MV-4-11 (cell line): ENCODE measurements around the gene CCT2.

Experiments
- DNase-seq: peaks from one replicate; lab custom pipeline; 2025; lab: John Stamatoyannopoulos, UW

The CCT2 gene

DNA sequence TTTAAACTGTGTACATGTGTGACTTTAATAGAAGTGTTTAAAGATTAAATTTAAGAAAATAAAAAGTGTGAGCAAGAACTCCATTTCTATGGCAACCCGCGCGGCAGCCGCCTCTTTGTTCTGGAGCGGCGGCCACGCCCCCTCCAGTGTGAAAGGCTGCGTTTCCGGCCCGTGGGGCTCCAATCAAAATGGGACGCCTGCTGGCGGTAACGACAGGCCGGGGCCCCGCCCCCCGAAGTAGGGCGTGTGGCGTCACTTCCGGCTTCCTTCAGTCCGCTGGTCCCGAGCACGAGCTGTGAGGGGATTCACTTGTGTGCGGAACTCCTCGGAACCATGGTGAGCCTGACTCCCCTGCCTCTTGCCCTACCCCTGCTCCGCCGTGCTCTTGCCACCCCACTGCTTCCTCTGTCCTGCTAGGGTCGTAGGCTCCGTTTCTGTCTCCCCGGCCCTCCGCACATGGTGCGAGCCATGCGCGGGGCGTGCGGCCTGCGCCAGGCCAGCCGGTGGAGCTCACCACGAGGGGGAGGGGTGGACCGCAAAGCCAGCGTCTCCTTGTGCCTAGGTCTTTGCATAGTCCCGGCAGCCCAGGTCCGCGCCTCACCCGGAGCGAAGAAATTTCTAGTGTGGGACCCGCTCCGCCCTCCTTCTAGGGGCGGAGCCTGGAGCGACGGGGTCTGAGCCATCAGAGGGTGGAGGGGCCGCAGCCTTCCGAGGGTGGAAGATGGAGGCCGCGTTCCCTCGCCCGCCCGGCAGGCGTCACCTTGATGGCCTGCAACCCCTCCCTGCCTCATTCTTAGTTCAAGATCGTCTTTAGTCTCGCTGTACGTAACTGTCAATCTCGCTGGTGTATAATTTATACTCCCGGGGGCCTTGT, at the start of gene CCT2:
Gene CCT2, plus strand, starts transcription at position 271 of the 874 bp plus-strand sequence. Its CDS starts 63 bp downstream, at position 334.
- peak; percentile 96 for DNase-seq

DNA sequence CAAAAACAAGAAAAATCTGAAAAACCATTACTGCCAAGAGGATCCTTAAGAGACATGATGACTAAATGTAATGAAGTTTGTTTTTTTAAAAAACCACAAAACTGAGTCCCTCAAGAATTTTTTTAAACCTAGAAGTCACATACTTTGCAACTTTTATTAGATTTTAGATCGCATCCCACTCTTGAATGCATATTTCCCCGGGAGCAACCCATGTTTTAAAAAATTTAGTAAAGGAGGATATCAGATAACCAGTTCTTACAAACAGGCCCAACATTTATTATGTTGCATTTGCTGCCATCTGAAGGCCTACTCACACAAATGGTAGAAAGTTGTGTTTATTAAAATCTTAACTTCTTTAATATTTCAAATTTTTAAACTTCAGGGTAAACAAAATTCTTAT, 44.3 kb upstream of the CCT2 start:
- no peak for DNase-seq

DNA sequence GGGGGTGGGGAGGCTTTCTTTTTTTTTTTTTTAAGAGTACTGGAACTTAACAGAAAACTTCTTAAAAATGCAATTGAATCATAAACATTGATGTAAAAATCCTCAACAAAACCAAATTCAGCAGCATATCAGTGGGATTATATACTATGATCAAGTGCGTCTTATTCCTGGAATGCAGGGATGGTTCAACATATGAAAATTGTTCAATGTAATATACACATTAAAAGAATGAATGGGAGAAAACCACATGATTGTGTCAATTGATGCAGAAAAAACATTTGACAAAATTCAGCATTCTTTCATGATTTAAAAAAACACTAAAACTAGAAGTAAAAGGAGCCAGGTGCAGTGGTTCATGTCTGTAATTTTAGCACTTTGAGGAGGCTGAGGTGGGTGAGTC, 41.2 kb upstream of the CCT2 start:
- no peak for DNase-seq

DNA sequence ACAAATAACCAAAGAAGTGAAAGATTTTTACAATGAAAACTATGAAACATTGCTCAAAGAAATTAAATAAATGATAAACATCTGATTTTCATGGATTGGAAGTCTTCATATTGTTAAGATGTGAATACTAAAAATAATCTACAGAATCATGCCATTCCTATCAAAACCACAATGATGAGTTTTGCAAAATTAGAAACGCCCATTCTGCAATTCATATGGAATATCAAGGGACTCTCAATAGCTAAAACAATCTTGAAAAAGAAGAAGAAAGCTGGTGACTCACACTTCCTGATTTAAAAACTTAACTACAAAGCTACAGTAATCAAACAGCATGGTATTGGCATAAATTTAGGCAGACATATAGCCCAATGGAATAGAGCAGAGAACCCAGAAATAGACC, 40.2 kb upstream of the CCT2 start:
- DNase-seq = no peak

DNA sequence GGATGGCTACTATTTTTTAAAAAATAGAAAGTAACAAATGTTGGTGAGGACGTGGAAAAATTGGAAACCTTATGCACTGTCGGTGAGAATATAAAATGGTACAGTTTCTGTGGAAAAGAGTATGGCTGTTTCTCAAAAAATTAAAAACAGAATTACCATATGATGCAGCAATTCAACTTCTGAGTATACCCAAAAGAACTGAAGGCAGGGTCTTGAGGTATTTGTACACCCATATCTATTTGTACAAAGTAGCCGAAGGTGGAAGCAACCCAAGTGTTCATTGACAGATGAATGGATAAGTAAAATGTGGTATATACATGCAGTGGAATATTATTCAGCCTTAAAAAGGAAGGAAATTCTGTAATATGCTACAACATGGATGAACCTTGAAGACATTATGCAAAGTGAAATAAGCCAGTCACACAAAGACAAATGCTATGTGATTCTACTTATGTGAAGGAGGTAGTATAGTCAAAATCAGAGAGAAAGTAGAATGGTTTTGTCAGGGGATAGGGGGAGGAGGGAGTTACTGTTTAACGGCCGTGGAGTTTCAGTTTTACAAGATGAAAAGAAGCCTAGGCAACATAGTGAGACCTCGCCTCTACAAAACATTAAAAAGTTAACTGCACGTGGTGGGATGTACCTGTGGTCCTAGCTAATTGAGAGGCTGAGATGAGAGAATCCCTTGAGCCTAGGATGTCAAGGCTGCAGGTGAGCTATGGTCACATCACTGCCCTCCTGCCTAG, 38.4 kb upstream of the CCT2 start:
- no peak for DNase-seq

DNA sequence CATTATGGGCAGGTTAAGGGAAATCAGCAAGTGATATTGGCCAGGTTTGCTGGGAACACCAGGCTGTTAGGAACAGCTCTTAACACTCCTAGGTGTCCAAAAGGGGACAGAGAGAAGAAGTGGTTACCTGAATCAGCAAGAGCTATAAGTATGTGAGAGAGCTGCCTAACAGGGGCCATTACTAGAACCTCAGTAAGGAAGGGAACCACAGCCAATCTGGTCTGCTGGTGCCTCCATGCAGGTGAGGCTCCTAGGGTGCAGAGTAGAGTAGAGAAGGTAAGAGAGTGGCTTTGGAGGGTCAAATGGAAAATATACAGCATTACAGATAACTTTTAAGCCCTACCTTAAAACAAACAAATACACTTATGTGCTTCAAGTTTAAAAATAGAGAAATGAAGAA, 36.6 kb upstream of the CCT2 start:
- DNase-seq = no peak

DNA sequence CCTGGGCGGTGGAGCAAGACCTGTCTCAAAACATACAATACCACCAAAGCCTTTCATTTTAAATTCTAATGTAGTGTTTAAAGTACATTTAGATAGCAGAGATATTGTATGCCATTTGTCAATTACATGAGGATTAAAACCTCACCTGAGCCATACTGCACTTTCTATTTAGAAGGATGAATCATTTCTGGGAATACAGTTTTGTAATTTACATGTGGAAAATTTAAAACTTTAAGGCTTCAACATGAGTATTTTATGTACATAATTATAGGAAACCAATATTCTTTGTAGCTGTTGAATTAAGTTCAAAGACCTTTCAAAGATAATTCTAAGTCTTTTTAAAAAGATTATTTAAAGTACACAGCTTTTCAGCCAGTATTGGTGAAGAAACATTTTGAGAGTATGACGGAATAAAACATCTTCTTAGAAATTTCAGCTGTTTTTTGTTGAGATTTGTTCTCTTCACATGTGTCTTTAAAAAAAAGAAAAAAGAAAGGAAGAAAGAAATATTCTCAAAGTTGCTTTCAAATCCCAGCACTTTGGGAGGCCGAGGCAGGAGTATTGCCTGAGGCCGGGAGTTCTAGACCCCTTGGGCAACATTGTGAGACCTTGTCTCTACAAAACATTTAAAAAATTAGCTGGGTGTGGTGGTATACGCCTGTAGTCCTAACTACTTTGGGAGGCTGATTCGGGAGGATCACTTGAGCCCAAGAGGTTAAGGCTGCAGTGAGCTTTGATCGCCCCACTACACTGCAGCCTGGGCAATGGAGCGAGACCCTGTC, 34.5 kb upstream of the CCT2 start:
- no peak for DNase-seq

DNA sequence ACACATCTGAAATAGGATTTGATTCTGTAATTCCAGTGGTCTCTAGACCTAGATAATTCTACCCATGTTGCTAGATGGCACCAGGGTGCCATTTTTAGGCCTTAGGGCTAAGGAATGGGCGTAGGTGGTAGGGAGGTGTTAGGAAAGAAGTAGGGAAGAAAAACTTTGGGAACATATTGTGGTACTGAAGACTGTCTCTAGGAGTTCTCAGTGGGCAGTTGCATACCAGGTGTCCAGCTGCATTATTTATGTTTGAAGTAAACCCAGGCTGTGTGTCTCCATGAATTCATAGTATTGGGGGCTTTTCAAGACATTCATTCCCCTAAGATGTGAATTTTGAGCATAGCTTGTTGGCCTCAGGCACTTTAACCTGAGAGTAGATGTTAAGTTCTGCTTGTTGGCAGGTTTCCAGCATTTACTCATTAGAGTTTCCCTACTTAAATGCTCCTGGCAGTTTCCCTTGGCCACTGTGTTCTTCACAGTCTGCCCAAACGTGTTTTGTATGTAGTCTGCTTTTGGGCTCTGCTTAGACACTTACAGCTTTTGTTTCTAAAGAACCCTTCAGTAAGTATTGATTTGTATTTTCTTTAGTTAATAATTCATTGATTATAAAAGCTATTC, 31.5 kb upstream of the CCT2 start:
- DNase-seq = no peak

DNA sequence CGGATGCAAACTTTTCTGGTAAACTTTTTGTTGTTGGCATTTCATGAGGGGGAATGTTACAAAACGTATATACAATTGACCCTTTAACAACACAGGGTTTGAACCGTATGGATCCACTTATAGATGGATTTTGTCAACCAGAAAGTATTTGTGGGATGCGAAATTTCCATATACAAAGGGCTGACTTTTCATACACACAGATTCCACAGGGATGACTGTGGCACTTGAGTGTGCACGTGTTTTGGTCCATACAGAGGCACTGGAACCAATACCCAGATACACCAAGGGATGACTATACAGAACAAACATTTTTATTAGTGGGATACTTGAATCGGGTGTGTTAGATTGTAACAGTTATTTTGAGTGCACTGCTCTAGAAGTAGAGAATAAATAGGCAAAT, 29.8 kb upstream of the CCT2 start:
- DNase-seq = no peak

DNA sequence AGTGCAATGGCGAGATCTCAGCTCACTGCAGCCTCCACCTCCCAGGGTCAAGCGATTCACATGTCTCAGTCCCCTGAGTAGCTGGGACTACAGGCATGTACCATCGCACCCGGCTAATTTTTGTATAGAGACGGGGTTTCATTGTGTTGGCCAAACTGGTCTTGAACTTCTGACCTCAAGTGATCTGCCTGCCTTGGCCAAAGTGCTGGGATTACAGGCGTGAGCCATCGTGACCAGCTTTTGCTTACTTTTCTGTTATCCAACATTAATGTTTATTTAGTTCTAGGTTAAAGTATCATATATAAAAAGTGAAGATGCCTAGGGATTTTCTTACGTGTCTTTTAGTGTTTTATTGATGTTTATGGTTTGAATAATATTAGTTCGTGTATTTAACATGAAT, 28.9 kb upstream of the CCT2 start:
- DNase-seq = no peak

DNA sequence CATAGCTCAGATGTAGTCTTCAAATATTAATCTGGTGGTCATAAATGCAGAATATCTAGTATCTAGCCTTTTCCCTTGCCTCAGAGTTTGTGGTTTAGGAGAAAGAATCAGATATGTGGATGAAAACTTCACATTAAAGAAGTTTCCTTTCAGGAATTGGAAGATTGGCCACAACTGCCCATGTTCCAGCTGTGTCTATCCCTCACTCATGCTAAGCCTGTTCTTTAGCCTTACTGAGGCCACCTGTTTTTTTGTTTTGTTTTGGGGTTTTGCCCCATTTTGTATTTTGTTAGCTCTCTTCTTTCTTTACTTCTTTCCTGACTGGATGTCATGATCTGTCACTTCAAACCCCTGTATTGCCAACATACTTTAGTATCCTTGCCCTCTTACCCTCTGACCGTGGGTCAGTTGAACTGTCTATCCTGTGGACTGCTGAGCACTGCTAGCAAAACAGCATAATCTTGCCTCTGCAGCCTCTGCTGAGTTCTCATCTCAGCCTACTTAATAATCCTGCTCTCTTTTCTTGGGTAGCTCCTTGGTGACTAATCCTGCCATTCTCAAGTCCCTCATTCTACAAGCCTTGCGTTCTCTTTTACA, 22.0 kb upstream of the CCT2 start:
- DNase-seq = no peak

DNA sequence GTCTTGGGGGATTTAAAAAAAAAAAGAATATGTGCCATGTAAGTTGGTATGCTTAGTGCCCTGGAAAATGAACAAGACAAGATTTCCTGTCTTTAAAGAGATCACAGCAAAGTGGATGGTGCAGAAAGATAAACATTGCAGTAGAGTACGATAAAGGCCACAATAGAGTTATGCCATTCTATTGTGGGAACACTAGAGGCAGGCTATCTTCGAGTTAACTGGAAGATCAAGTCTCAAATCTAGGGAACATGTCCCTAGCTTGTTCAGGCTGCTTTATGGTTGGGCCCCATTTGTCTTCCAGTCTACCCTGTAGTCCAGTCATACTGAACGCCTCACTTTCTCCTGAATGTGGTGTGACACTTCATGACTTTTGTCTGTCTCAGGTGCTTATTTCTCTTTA, 18.7 kb upstream of the CCT2 start:
- DNase-seq = no peak

DNA sequence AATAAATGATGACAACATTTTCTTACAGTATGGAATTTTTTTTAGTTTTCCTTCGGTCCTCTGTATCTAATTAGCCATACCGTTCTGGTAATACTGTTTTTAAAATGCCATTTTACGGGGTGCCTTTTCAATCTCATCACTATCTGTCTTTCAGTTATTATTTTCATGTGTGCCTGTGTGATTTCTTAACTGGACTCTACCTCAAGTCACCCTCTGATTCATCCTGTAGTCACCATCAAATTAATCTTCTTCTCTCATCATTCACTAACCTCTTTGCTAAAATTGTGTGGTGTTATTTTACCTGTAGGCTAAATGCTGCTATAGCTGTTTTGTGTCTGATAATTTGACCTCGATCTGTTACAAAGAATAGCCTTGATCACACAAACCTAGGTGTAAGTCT, 16.0 kb upstream of the CCT2 start:
- no peak for DNase-seq

DNA sequence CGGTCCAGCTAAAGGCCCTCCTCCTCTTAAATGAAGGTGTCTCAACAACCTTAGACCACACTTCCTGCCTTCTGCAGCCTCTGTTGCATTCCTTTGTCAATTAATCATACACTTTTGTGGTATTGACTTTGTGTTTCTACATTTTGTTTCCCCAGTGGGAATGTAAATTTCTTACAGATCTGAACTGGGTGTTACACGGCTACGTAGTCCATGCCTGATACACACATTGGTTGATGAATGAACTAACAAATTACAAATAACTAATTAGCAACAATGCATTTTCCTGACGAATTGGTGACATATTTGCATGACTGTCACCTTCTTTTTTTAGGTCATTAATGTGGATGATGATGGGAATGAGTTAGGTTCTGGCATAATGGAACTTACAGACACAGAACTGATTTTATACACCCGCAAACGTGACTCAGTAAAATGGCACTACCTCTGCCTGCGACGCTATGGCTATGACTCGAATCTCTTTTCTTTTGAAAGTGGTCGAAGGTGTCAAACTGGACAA, 15.2 kb upstream of the CCT2 start:
- no peak for DNase-seq

DNA sequence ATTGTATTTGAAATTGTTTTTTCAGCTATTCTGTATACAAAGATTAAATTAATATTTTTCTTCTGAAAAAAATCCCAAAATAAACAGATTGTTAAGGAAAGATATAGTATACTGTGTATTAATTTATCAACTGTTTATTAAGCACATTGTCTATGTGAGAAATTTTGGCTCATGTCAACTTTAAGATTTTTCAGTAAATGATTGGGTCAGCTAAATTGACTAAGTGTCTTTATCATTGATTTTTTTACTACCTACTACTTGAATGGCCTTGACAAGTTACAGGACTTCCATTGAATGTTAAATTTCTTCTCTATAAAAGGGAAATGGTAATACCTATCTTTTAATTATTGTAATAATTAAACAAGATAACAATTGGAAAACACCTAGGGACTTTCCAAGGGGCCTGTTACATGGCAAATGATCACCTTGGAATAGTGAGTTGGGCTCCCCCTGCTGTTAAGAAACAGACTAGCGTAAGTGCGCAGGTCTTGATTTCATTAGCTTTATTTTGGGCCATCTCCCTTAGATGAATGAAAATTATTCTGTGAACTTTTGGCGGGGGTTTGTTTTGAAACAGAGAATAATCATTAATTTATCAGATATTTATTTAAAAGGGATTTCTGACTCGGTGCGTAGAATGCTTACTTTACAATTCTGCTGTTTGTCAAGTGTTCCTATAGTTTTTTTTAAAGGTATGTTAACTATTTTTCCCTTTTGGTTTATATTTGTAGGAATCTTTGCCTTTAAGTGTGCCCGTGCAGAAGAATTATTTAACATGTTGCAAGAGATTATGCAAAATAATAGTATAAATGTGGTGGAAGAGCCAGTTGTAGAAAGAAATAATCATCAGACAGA, 14.5 kb upstream of the CCT2 start:
- peak; percentile 41 for DNase-seq

DNA sequence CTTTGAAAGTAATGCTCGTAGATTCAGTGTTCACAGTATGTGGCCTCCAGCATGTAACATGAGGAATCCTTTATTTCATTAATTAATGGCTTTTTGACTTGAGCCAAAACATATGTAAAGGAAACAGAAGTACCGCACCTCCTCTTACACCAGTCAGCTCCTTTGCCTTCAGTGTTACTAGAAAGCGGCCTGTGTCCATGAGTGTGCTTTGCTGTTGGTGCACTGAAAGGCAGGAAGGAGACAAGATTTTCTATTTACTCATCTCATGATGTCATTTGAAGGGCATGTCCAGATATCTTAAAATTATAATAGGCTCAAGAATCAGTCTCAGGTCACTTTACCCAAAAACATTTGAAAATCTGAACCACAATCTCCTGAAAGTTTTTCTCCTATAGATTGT, 9.9 kb upstream of the CCT2 start:
- no peak for DNase-seq

DNA sequence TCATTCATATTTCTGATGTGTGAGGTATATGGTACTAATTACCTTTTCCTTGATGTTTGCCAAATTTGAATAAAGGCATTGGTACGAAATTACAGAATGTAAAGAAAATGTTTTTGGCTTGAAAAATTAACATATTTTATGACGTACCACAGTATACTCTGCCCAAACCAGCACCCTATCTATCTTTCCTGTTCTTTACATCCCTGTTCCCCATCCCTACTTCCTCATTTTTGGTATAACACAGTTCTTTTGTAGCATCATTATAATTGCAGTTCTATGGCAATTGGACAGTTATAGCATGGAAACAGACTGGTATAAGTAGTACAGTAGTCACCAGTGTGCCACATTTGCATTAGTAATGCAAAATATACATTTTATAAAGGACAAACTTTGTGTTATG, 7.0 kb upstream of the CCT2 start:
- DNase-seq = peak; percentile 64

DNA sequence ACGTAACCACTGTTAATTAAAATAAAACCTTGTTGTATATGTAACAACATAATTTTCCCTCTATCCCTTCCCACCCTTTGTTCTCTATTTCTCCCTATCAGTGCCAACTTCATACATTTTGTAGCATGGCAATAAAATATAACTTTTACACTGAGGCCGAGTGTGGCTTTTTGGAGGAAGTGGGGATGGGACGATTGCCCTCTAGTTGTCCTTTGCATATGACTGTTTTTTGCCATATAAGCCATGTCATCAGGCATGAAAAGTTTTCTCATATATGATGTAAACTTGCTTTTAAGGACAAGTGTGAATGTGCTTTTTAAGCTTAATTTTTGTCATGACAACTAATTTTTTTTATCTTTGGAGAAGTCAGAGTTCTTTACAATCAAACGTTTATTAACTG, 6.2 kb upstream of the CCT2 start:
- DNase-seq = peak; percentile 49

DNA sequence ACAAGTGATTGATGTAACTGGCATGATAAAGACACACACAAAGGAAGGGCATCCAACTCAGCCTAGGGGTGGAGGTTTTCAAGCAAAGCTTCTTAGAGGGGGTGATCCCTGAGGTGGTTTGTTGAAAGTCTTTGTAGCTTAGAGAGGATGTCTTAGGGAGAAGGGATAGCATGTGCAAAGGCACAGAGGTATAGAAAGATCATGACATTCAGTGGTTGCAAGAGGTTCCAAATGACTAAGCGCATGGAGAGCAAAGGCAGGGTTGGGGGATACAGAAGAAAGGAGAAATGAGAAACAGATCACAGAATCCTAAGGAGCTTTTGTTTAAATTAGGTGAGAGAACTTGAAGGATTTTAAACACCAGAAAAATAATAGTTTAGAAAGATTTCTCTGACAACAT, 5.2 kb upstream of the CCT2 start:
- peak; percentile 12 for DNase-seq

DNA sequence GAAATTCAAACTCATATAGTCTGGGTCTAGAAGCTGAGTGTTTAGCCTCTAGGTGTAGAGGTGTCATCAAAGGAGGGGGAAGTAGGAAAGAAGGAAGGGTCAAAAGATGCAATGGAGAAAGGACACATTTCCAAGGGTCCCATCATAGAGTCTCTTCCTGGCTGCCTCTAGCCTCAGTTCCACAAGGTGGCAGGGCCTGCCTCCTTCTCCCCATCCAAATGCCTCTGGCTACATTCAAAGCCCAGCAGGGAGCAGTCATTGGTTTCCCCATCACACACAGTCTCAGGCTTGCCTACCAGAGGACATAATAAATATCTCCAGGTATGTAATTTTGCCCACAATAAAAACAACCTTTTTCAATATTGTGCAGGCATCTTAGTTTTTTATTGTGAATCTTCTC, 2.1 kb upstream of the CCT2 start:
- peak; percentile 8 for DNase-seq

DNA sequence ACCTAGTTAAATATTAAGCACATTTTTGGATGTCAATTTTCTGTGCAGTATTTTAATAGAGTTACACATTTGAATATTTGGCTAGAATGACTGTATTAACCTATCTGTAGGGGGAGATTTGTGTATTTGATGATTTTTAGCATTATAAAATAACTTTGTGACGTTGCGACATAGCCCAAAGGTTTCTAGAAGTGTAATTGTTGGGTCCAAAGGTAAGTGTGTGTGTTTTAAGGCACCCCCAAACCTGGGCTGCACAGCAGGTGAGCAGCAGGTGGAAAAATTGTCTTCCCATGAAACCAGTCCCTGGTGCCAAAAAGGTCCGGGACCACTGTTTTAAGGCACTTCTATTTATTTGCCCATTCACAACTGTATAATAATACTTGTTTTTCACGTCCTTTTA, 3.3 kb downstream of the CCT2 start:
- no peak for DNase-seq
